H9 (cell line): ENCODE measurements around the gene CA7. TPM values are rescaled to one million over a fixed set of nuclear protein-coding genes. Genes with fewer than 3 reads are reported as not detected.

Source experiments
- DNase-seq: peaks from one replicate; pipeline ENCODE4 v3.0.0-alpha.2; 2017
- H2AFZ ChIP-seq: one replicate; pipeline ENCODE4 v1.6.1; 2013; ENCODE audit warnings: mild to moderate bottlenecking, low read length, control low read depth, moderate library complexity
- H2AK5ac ChIP-seq: 2 replicates; pipeline ENCODE4 v1.6.1; 2013; ENCODE audit warnings: low read length, control low read depth, mixed read lengths; ENCODE audit not compliant: insufficient read length
- H2BK120ac ChIP-seq: one replicate; pipeline ENCODE4 v1.6.1; 2013; ENCODE audit warnings: low read depth, mild to moderate bottlenecking, low read length, control low read depth, inconsistent platforms; ENCODE audit not compliant: poor library complexity, severe bottlenecking
- H2BK12ac ChIP-seq: 2 replicates; pipeline ENCODE4 v1.6.1; 2013; ENCODE audit warnings: low read length, control low read depth, mixed read lengths, low read depth; ENCODE audit not compliant: insufficient read length
- H2BK15ac ChIP-seq: 2 replicates; pipeline ENCODE4 v1.6.1; 2013; ENCODE audit warnings: low read depth, low read length, control low read depth
- H2BK20ac ChIP-seq: one replicate; pipeline ENCODE4 v1.6.1; 2013; ENCODE audit warnings: low read depth, mild to moderate bottlenecking, low read length, control low read depth, inconsistent platforms; ENCODE audit not compliant: poor library complexity, severe bottlenecking
- H2BK5ac ChIP-seq: 2 replicates; pipeline ENCODE4 v1.6.1; 2013; ENCODE audit warnings: low read length, control low read depth, mixed read lengths; ENCODE audit not compliant: insufficient read length
- H3K14ac ChIP-seq: 2 replicates; pipeline ENCODE4 v1.6.1; 2013; ENCODE audit warnings: low read length, control low read depth; ENCODE audit not compliant: insufficient read depth
- H3K18ac ChIP-seq: 2 replicates; pipeline ENCODE4 v1.6.1; 2013; ENCODE audit warnings: low read depth, mild to moderate bottlenecking, mixed read lengths, low read length, control low read depth; ENCODE audit not compliant: insufficient read length
- H3K23ac ChIP-seq: 2 replicates; pipeline ENCODE4 v1.6.1; 2013; ENCODE audit warnings: low read length, control low read depth, mixed read lengths, low read depth; ENCODE audit not compliant: insufficient read length
- H3K23me2 ChIP-seq: 2 replicates; pipeline ENCODE4 v1.6.1; 2013; ENCODE audit warnings: low read depth, mild to moderate bottlenecking, mixed read lengths, low read length, control low read depth; ENCODE audit not compliant: insufficient read length, poor library complexity, severe bottlenecking
- H3K27ac ChIP-seq: 2 replicates; pipeline ENCODE4 v1.5.1; 2013; ENCODE audit warnings: low read length, control low read depth, mixed read lengths, low read depth; ENCODE audit not compliant: insufficient read length
- H3K27me3 ChIP-seq: 2 replicates; pipeline ENCODE4 v1.6.1; 2013; ENCODE audit warnings: low read length, control low read depth, inconsistent platforms; ENCODE audit not compliant: insufficient read depth
- H3K4ac ChIP-seq: 2 replicates; pipeline ENCODE4 v1.6.1; 2013; ENCODE audit warnings: low read depth, mild to moderate bottlenecking, control low read depth, inconsistent platforms, low read length, moderate library complexity
- H3K4me1 ChIP-seq: 2 replicates; pipeline ENCODE4 v1.6.1; 2013; ENCODE audit warnings: low read length, control low read depth, inconsistent platforms; ENCODE audit not compliant: insufficient read depth
- H3K4me2 ChIP-seq: 2 replicates; pipeline ENCODE4 v1.6.1; 2013; ENCODE audit warnings: low read length, control low read depth, mixed read lengths; ENCODE audit not compliant: insufficient read length, insufficient read depth
- H3K56ac ChIP-seq: 2 replicates; pipeline ENCODE4 v1.6.1; 2013; ENCODE audit warnings: low read depth, mild to moderate bottlenecking, mixed read lengths, low read length, control low read depth; ENCODE audit not compliant: insufficient read length
- H3K79me1 ChIP-seq: 2 replicates; pipeline ENCODE4 v1.6.1; 2013; ENCODE audit warnings: low read depth, mild to moderate bottlenecking, moderate library complexity, low read length, control low read depth, inconsistent platforms; ENCODE audit not compliant: insufficient read depth, poor library complexity, severe bottlenecking
- H3K79me2 ChIP-seq: 2 replicates; pipeline ENCODE4 v1.6.1; 2013; ENCODE audit warnings: low read length, control low read depth, inconsistent platforms; ENCODE audit not compliant: insufficient read depth
- H3K9ac ChIP-seq: 2 replicates; pipeline ENCODE4 v1.6.1; 2013; ENCODE audit warnings: low read length, control low read depth, mixed read lengths; ENCODE audit not compliant: insufficient read length; ENCODE audit errors: extremely low read depth
- H3K9me3 ChIP-seq: one replicate; pipeline ENCODE4 v1.6.1; 2013; ENCODE audit warnings: low read depth, low read length, inconsistent platforms; ENCODE audit not compliant: control insufficient read depth
- H3T11ph ChIP-seq: one replicate; pipeline ENCODE4 v1.6.1; 2013; ENCODE audit warnings: mild to moderate bottlenecking, low read length, control low read depth, inconsistent platforms
- H4K20me1 ChIP-seq: one replicate; pipeline ENCODE4 v1.6.1; 2013; ENCODE audit not compliant: control insufficient read depth, insufficient read length, insufficient read depth
- H4K5ac ChIP-seq: 2 replicates; pipeline ENCODE4 v1.6.1; 2013; ENCODE audit warnings: low read depth, mild to moderate bottlenecking, mixed read lengths, low read length, control low read depth; ENCODE audit not compliant: insufficient read length
- H4K8ac ChIP-seq: replicated peaks from 2 replicates; pipeline ENCODE4 v1.6.1; 2013; ENCODE audit warnings: low read length, control low read depth, mixed read lengths, low read depth; ENCODE audit not compliant: insufficient read length
- H4K91ac ChIP-seq: 2 replicates; pipeline ENCODE4 v1.6.1; 2013; ENCODE audit warnings: low read depth, mild to moderate bottlenecking, moderate library complexity, mixed read lengths, low read length, control low read depth; ENCODE audit not compliant: insufficient read length
- H3K27ac Mint-ChIP-seq, 3 experiments: 2 replicates in 2 of 3; 3 replicates in 1 of 3; pipeline ENCODE4 v1.8.0; 2020 to 2021; ENCODE audit warnings: mixed read lengths in 3 of 3, mild to moderate bottlenecking in 1 of 3, moderate library complexity in 1 of 3
- H3K27me3 Mint-ChIP-seq: 2 replicates; pipeline ENCODE4 v1.8.0; 2021; ENCODE audit warnings: low read depth, mild to moderate bottlenecking, moderate library complexity, mixed read lengths
- H3K36me3 Mint-ChIP-seq, 3 experiments: 2 replicates in 2 of 3; 3 replicates in 1 of 3; pipeline ENCODE4 v1.8.0; 2020 to 2021; ENCODE audit warnings: low read depth in 3 of 3, mixed read lengths in 3 of 3; ENCODE audit not compliant: insufficient read depth in 1 of 3
- H3K4me1 Mint-ChIP-seq, 2 experiments: 2 replicates each; pipeline ENCODE4 v1.8.0; 2020; ENCODE audit warnings: mixed read lengths in 2 of 2
- H3K4me3 Mint-ChIP-seq, 2 experiments: 2 replicates in 1 of 2; 3 replicates in 1 of 2; pipeline ENCODE4 v1.8.0; 2020 to 2021; ENCODE audit warnings: mild to moderate bottlenecking in 2 of 2, mixed read lengths in 2 of 2, moderate library complexity in 1 of 2
- H3K9me3 Mint-ChIP-seq, 2 experiments: 2 replicates in 1 of 2; 3 replicates in 1 of 2; pipeline ENCODE4 v1.8.0; 2020; ENCODE audit warnings: mild to moderate bottlenecking in 2 of 2, mixed read lengths in 2 of 2, moderate library complexity in 1 of 2
- CTCF ChIP-seq: fragments of 200-600 bp; sonication (generic); conservative IDR thresholded peaks from 3 replicates; pipeline ENCODE4 v1.8.0; 2021; ENCODE audit warnings: antibody characterized with exemption, mild to moderate bottlenecking
- WGBS: extraction: QIAGEN DNeasy Blood & Tissue Kit; methylation state at CpG from one replicate; pipeline ENCODE4 v1.1.7; 2013; ENCODE audit warnings: missing lambda C conversion rate, low lambda C conversion rate, mixed read lengths; ENCODE audit not compliant: insufficient read length; ENCODE audit errors: extremely low coverage; 5-methylcytosine and 5-hydroxymethylcytosine counted together
- total RNA-seq: library from RNA; stranded (reverse); gene quantifications from 2 replicates; pipeline ENCODE4 v1.2.1, GENCODE V29; 2021

The CA7 gene
- total RNA-seq, 1 experiment from 2014 or later: 0.81 TPM

- no peak overlapping the region for H3K27ac Mint-ChIP-seq
- no peak overlapping the region for H3K9ac ChIP-seq
- no CpG with 5 or more reads among the region's 1 CpG for WGBS
- no peaks in the 10 kb centered on the region for H3K9me3 ChIP-seq
- H4K91ac ChIP-seq: no peak overlapping the region
- H2BK120ac ChIP-seq: no peak overlapping the region
- no peak overlapping the region for H4K5ac ChIP-seq
- no peak overlapping the region for H3K23ac ChIP-seq
- peaks cover 13% of the 10 kb centered on the region for H3K23me2 ChIP-seq
- DNase-seq: no peak
- no peaks in the 10 kb centered on the region for H3K79me2 ChIP-seq
- H3T11ph ChIP-seq: no peak overlapping the region
- H2BK20ac ChIP-seq: no peak overlapping the region
- H3K4me1 ChIP-seq: no peaks in the 10 kb centered on the region; the same call in 1 of the 2 replicates
- no peak overlapping the region for H3K14ac ChIP-seq
- no peaks in the 10 kb centered on the region; a peak in 1 of 7 replicates for H3K36me3 Mint-ChIP-seq
- H3K27me3 ChIP-seq: peaks cover 17% of the 10 kb centered on the region
- H3K79me1 ChIP-seq: no peaks in the 10 kb centered on the region
- H3K18ac ChIP-seq: no peak overlapping the region
- H3K56ac ChIP-seq: no peak overlapping the region
- no peak overlapping the region for H3K4me2 ChIP-seq
- H3K9me3 Mint-ChIP-seq: no peaks in the 10 kb centered on the region
- H2BK5ac ChIP-seq: no peak overlapping the region
- H2BK15ac ChIP-seq: no peak overlapping the region
- H3K4me1 Mint-ChIP-seq: peaks cover 2 to 16% of the 10 kb centered on the region in 2 experiments; a peak in 3 of 4 replicates
- no peak for TF ChIP-seq CTCF
- H3K27ac ChIP-seq: no peak overlapping the region
- H4K20me1 ChIP-seq: no peaks in the 10 kb centered on the region
- peak overlapping the region in 1 of 2 experiments; percentile 81; a peak in 3 of 5 replicates for H3K4me3 Mint-ChIP-seq
- no peak overlapping the region for H4K8ac ChIP-seq
- H3K27me3 Mint-ChIP-seq: peaks cover 78% of the 10 kb centered on the region
- no peak overlapping the region for H2BK12ac ChIP-seq
- H3K4ac ChIP-seq: no peak overlapping the region
- no peak overlapping the region for H2AFZ ChIP-seq
- H2AK5ac ChIP-seq: no peak overlapping the region
Measured at GRCh38 chr16:66846266-66846665, 2.1 kb downstream of the CA7 start.
